ENCODE data around the gene IL17RE.

IL17RE gene

DNA sequence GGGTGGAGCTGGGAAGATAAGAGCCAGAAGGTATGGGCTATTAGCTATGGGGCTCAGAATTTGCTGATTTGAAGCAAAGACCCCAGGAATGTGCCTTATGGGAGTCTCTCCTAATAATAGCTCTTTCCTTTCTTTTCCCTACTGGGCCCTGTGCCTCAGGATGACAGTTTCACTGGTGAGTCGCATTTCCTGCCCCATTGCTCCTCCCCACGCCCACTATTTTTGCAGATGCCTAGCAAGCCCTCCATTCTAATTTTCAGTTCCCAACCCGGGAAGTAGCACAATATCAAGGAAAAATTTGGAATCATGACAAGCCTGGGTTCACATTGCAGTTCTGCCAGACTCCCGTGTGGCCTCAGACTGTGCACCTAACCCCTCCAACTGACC, 583 bp downstream of the IL17RE start:
- DNase-seq (ENCODE audit: low read depth in 3 of 3), result no peak

DNA sequence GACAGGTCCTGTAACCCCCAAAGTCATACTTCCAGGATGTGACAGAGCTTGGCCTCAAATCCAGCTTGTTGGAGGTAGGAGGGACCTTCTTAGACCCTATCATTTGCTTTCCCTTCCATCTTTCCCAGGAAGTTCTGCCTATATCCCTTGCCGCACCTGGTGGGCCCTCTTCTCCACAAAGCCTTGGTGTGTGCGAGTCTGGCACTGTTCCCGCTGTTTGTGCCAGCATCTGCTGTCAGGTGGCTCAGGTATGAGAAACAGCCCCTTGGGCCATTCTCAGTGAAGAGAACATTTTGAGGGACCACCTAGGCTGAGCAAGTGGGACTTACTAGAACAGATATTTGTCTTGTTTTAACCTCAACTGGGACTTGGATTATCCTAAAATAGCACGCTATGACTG, 1.3 kb downstream of the IL17RE start:
- no peak for DNase-seq (ENCODE audit: low read depth in 3 of 3)

DNA sequence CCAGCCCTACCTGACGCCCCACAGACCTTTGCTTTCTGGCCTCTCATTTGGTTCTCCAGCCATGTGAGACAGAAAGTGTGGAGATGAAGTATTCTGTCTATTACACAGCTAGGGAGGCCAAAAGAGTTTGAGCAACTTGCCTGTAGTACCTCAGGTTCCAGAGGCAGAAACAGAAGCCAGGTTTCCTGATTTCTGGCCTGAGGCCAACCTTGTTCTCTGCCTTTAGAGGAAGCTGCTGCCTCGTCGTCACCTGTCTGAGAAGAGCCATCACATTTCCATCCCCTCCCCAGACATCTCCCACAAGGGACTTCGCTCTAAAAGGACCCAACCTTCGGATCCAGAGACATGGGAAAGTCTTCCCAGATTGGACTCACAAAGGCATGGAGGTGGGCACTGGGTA, 3.8 kb downstream of the IL17RE start:
- DNase-seq (ENCODE audit: low read depth in 3 of 3), result no peak

DNA sequence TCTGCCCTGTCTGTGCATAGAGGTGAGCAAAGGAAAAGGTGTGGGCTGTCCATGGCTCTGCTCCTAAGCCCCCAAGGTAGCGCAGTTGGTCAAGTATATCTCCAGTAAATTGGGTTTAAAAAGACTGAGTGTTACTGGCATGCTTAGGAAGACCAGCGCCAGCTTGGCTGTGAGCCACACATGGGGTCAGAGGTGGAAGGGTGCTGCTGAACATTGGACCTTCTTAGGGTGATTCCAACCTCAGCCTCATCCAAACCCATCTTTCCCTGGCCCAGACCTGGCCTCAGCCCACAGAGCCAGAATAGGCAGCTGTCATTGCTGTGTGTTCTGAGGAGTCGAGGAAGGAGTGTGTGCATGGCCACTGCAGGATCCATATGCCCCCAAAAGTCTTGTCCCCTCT, 5.6 kb downstream of the IL17RE start:
- DNase-seq (ENCODE audit: low read depth in 3 of 3), result no peak

DNA sequence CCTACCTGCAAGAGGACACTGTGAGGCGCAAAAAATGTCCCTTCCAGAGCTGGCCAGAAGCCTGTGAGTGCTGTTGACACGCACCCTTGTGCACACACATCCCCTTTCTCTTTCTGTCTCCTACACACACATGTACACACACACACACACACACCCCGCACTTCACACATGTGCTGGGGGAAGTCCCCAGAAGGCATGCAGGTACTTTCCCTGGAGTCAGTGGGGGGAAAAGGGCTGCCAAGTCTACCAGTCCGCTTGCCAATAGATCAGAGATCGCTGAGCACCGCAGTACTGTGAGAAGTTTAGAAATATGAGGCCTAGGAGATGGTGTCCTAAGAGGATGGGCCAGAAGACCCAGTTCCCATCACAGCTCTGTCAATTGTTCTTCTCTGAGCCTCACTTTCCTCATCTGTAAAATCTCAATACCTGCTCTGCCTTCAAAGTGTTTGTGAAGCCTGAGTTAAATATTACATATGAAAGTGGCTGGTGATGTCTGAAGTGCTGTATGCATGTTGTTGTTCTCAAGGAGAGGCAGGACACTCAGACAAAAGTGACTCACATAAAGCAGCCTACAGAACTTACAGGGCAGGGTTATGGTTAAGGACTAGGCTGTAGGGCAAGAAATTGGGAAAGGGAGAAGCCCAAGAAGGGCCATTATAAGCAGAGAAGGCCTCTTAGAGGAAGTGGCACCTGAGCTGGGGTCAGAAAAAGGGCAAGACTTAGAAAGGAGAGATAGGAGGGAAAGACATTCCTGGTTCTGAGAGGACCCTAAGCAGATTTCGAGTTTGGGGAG, 6.8 kb downstream of the IL17RE start:
- no peak for DNase-seq (ENCODE audit: low read depth in 3 of 3)

DNA sequence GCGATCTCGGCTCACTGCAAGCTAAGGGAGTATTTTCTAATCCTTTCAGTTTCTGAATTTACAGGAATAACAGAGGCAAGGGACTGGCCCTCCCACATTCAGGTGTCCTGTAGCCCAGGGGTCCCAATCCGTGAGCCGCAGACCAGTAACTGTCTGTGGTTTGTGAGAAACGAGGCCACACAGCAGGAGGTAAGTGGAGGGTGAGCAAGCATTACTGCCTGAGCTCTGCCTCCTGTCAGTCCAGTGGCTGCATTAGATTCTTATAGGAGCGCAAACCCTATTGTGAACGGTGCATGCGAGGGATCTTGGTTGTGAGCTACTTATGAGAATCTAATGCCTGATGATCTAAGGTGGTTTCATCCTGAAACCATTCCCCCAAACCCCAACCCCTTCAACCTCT, 9.2 kb downstream of the IL17RE start:
- no peak for DNase-seq (ENCODE audit: low read depth in 3 of 3)

DNA sequence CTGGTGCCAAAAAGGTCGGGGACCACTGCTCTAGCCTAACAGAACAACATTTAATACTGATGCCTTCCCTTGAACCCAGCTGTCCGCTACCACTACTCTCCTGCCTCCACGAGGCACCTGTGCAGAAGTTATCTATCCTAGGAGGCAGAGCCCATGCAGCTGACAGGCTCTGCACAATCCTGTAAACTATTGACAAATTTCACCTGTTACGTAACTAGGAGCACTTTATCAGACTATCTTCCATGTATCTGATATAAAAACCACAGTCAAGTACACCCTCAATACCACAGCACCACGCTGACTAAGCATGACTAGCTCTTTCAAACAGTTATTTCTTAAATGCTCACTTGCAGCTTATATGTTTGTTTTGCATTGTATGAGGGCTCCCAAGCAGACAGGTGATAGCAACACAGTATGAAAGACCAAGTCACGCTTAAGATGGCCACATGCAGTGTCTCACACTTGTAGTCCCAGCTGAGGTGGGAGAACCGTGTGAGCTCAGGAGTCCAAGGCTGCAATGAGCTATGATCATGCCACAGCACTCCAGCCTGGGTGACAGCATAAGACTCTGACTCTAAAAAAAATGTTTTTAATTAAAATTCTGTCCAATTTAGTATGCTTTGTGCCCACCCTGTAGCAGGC, 9.8 kb downstream of the IL17RE start:
- DNase-seq (ENCODE audit: low read depth in 3 of 3), result no peak

DNA sequence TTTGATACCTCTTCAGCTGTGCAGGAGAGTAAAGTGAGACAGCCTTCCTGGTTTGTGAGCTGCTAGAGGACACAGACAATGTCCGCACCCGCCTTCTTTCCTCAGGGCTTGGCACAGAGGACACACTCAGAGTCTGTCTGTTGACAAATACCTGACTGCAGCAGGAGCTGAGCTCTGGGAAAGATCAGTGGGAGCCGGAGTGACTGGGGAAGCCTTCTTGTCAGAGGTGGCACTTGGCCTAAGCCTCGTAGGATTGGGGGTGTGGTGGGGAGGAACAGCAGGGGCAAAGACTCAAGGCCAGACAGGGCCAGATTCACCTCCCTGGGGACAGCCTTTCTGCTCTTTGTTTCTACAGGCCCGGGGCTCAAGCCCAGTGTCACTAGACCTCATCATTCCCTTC, 11.0 kb downstream of the IL17RE start:
- no peak for DNase-seq (ENCODE audit: low read depth in 3 of 3)

DNA sequence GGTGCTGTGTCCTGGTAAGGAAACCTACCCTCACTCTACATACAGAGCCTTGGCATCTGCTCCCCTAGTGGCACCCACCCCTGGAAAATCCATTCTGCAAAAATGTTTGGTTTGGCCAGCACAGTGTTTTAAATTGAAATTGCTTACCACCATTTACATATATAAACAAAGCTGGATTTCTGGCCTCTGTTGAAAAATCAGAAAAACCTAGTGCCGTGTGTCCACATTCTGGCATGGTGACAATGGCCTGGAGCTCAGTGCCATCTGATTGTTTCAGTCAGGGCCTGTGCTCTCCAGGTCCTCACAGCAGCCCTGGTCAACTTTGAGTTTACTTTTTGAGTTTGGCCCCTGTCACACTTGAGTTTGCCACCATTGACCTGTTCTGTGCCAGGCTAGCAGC, 11.4 kb downstream of the IL17RE start:
- no peak for DNase-seq (ENCODE audit: low read depth in 3 of 3)

DNA sequence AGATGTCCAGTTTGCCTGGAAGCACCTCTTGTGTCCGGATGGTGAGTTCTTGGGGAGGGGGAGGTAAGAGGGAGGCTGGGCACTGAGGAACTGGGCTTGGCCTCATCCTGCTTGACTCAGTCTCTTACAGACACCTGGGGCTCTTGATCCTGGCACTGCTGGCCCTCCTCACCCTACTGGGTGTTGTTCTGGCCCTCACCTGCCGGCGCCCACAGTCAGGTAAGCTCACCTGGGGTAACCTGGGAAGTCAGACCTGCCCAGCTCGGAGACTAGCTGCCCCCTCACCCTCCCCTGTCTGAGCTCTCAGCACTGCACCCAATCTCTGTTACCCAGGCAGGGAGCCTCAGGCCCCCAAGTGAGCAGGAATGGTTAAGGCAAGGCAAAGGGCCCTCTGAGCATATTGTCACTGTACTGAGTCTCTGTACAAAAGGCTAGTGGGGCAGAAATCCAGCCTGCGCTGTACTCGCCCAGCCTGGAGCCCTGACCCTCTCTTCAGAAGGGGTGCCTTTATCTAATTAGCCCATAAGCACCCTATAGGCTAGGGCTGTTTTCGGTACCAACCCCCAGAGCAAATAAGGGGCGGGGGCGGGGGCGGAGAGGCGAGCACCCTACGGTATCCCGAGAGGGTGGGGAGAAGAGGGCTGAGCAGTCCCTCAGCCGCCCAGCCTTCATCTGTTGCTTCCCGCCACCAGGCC, 12.1 kb downstream of the IL17RE start:
- DNase-seq (ENCODE audit: low read depth in 3 of 3), result no peak

DNA sequence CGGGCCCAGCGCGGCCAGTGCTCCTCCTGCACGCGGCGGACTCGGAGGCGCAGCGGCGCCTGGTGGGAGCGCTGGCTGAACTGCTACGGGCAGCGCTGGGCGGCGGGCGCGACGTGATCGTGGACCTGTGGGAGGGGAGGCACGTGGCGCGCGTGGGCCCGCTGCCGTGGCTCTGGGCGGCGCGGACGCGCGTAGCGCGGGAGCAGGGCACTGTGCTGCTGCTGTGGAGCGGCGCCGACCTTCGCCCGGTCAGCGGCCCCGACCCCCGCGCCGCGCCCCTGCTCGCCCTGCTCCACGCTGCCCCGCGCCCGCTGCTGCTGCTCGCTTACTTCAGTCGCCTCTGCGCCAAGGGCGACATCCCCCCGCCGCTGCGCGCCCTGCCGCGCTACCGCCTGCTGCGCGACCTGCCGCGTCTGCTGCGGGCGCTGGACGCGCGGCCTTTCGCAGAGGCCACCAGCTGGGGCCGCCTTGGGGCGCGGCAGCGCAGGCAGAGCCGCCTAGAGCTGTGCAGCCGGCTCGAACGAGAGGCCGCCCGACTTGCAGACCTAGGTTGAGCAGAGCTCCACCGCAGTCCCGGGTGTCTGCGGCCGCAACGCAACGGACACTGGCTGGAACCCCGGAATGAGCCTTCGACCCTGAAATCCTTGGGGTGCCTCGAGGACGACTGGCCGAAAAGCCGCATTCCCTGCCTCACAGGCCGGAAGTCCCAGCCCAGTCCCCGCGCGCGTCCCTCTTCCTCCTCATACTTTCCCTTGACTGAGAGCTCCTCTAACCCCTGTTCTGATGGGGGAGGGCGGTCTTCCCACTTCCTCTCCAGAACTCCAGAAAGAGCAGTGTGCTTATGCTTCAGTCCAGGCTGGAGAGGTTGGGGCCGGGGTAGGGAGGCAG, 12.8 kb downstream of the IL17RE start:
- DNase-seq (ENCODE audit: low read depth in 3 of 3), result no peak

DNA sequence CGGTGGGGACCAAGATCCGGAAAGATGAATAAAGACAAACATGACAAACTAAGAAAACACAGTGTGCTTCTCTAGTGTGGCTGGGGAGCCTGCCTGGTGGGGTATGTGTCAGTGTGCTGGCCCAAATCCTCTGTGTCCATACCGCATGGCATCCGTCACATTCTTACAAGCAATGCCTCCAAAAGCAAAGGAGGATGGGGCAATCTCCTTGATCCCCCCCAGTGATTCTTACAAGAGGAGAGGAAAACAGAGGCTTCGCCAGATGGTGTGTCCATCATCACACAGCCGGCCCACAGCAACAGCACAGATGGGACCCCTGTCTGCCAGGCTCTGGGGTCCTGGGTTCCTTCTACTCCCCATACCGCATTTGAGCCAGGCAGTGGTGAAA, 13.7 kb downstream of the IL17RE start:
- no peak for DNase-seq (ENCODE audit: low read depth in 3 of 3)

DNA sequence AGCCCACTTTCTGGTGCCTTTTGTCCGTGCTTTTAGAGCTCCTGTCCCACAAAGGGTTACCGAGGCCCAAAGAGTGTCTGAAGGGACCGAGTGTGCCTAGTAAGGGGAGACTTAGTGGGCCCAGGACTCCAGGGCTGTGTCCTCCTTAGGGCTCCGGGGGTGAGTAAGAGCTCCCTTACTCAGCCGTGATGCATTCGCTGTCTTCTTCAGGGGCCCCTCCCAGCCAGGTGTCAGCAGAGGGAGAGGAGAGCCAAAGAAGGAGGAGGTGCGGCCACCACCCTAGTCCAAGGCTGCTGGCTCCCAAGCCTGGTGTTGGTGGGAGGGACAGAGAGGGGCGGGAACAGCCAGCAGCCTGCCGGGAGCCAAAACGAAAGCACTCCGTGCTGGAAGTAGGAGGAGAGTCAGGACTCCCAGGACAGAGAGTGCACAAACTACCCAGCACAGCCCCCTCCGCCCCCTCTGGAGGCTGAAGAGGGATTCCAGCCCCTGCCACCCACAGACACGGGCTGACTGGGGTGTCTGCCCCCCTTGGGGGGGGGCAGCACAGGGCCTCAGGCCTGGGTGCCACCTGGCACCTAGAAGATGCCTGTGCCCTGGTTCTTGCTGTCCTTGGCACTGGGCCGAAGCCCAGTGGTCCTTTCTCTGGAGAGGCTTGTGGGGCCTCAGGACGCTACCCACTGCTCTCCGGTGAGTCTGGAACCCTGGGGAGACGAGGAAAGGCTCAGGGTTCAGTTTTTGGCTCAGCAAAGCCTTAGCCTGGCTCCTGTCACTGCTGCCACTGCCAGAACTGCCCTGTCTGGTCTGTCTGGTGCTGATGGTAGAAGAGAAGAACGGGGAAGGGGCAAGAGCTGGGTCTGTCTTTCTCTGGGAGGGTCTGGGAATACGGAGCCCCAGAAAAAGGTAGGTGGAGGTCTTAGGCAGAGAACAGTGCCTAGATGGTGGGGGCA, 14.4 kb downstream of the IL17RE start, which contains the start of gene IL17RC:
TSS of gene IL17RC (plus strand) at position 365 of the 947 bp plus-strand sequence. CDS start at position 583, 218 bp downstream.
- no peak for DNase-seq (ENCODE audit: low read depth in 3 of 3)

DNA sequence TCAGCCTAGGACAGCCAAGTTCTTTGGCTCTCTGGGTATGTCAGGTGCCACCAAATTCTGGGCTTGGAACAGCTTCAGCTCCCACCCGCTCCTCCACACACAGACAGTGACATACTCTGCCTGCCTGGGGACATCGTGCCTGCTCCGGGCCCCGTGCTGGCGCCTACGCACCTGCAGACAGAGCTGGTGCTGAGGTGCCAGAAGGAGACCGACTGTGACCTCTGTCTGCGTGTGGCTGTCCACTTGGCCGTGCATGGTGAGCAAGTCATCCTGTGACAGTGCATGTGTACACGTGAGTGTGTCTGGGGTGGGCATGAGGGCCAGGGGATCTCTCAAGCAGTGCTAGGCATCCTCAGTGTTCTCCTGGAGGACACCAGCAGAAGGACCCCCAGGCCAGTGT, 15.2 kb downstream of the IL17RE start:
- no peak for DNase-seq (ENCODE audit: low read depth in 3 of 3)

DNA sequence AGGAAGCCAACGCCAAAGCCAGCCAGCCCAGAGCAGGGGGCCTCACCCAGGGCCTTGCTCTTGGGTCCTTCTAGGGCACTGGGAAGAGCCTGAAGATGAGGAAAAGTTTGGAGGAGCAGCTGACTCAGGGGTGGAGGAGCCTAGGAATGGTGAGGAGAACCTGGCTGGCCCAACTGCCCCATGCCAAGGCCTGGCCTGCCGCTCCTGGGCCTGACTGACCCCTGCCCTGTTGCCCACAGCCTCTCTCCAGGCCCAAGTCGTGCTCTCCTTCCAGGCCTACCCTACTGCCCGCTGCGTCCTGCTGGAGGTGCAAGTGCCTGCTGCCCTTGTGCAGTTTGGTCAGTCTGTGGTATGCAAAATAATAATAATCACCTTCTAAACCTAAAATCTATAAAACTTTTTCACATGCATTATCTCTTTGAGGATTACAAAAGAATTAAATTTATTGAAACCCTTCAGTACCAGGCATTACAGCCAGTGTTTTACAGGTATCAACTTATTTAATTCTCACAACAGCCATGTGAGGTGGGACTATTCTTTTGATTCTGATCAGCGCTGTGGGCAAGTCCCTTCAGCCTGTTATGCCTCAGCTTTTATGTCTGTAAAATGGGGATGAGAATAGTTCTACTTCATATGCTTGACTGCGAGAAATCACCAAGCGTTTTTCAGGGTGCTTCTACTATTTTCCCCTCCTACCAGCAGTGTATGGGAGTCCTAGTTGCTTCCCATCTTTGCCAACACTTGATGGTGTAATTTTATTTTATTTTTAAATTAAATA, 15.8 kb downstream of the IL17RE start:
- no peak for DNase-seq (ENCODE audit: low read depth in 3 of 3)

DNA sequence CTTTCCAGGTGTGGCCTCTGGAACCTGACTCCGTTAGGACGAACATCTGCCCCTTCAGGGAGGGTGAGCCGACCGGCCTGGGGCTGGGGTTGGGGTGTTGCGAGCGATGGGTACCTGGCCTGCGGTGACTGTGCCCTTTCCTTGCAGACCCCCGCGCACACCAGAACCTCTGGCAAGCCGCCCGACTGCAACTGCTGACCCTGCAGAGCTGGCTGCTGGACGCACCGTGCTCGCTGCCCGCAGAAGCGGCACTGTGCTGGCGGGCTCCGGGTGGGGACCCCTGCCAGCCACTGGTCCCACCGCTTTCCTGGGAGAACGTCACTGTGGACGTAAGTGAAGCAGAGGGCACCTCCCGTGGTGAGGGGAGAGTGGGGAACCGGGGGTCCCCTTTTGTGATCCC, 25.5 kb downstream of the IL17RE start:
- no peak for DNase-seq (ENCODE audit: low read depth in 3 of 3)

DNA sequence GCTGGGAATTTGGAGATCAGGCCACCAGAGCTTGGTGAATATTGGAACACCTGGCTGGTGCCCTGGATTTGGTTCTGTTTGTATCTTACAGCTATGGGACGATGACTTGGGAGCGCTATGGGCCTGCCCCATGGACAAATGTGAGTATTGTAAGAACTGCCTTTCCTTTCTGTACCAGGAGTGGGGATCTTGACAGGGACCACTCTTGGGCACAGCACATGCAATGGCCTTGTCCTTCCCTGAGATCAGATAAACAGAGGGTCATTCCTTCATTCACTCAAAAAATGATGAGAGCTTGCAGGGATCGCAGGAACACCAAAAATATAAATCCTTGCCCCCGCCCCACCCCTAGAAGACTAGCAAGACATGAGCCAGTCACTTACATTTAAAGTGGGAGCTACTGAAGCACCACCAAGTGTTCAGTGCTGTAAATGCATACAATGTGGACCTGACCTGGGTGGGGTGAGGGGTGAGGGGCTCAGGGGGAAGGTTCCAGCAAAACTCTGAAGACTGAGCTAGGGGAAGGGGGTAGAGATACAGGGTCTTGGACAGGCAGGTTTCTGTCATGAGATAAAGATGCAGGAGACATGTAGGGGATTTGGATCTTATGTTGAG, 28.3 kb downstream of the IL17RE start:
- DNase-seq (ENCODE audit: low read depth in 3 of 3), result no peak

DNA sequence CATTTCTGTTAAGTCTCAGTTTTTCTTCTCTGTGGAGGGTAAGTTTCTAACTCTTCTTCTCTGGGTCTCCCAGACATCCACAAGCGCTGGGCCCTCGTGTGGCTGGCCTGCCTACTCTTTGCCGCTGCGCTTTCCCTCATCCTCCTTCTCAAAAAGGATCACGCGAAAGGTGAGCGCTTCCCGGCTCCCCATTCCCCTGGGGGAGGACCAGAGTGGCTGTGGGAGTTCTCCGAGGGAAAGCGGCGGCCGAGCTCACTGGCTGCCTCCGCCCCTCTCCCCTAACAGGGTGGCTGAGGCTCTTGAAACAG, 29.8 kb downstream of the IL17RE start:
- DNase-seq (ENCODE audit: low read depth in 3 of 3), result no peak

DNA sequence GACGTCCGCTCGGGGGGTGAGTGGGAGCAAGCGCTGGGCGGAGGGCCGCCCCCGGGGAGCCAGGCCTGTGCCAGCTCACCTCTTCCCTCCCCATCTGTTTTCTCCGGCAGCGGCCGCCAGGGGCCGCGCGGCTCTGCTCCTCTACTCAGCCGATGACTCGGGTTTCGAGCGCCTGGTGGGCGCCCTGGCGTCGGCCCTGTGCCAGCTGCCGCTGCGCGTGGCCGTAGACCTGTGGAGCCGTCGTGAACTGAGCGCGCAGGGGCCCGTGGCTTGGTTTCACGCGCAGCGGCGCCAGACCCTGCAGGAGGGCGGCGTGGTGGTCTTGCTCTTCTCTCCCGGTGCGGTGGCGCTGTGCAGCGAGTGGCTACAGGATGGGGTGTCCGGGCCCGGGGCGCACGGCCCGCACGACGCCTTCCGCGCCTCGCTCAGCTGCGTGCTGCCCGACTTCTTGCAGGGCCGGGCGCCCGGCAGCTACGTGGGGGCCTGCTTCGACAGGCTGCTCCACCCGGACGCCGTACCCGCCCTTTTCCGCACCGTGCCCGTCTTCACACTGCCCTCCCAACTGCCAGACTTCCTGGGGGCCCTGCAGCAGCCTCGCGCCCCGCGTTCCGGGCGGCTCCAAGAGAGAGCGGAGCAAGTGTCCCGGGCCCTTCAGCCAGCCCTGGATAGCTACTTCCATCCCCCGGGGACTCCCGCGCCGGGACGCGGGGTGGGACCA, 30.4 kb downstream of the IL17RE start:
- peak; percentile 74 to 86 (median 85) for DNase-seq (ENCODE audit: low read depth in 3 of 3)

Data from stimulated activated CD4-positive, alpha-beta T cell treated with anti-CD3 and anti-CD28 coated beads, TNF-alpha, amount 100 ng/mL, for 4 hours (primary cell).